Neuronal stem cell (in vitro differentiated cells): Measurements from ENCODE around the gene BCL6. TPM values are rescaled to one million over a fixed set of nuclear protein-coding genes. Genes with fewer than 3 reads are reported as not detected.

Experiments
- DNase-seq: peaks from one replicate; pipeline ENCODE4 v3.0.0-alpha.2; 2013; ENCODE audit warnings: low spot score
- H2AFZ ChIP-seq: one replicate; pipeline ENCODE4 v1.6.1; 2013; ENCODE audit warnings: mild to moderate bottlenecking, low read length, inconsistent platforms
- H2AK5ac ChIP-seq: 2 replicates; pipeline ENCODE4 v1.6.1; 2013; ENCODE audit warnings: low read depth, mild to moderate bottlenecking, inconsistent platforms, low read length, moderate library complexity, mixed read lengths
- H2BK120ac ChIP-seq: 2 replicates; pipeline ENCODE4 v1.6.1; 2013; ENCODE audit warnings: low read depth, mild to moderate bottlenecking, inconsistent platforms, low read length, moderate library complexity, mixed read lengths
- H2BK12ac ChIP-seq: one replicate; pipeline ENCODE4 v1.6.1; 2013; ENCODE audit warnings: low read length, inconsistent platforms
- H2BK15ac ChIP-seq: 2 replicates; pipeline ENCODE4 v1.6.1; 2013; ENCODE audit warnings: mild to moderate bottlenecking, low read length, inconsistent platforms, mixed read lengths
- H2BK5ac ChIP-seq: one replicate; pipeline ENCODE4 v1.6.1; 2013; ENCODE audit warnings: inconsistent platforms, mild to moderate bottlenecking, low read length, moderate library complexity
- H3K14ac ChIP-seq: one replicate; pipeline ENCODE4 v1.6.1; 2013; ENCODE audit warnings: low read length, inconsistent platforms
- H3K18ac ChIP-seq: 2 replicates; pipeline ENCODE4 v1.6.1; 2013; ENCODE audit warnings: low read length, inconsistent platforms
- H3K23ac ChIP-seq: 2 replicates; pipeline ENCODE4 v1.6.1; 2013; ENCODE audit warnings: low read depth, mild to moderate bottlenecking, mixed read lengths, low read length, inconsistent platforms; ENCODE audit not compliant: poor library complexity
- H3K27ac ChIP-seq: replicated peaks from 3 replicates; pipeline ENCODE4 v1.5.1; 2013; ENCODE audit warnings: low read length, inconsistent platforms
- H3K27me3 ChIP-seq, 3 experiments: 2 replicates each; pipeline ENCODE4 v1.6.1; 2013; ENCODE audit warnings: low read length in 3 of 3, mild to moderate bottlenecking in 2 of 3, inconsistent platforms in 1 of 3, low read depth in 1 of 3, mixed read lengths in 1 of 3, moderate library complexity in 1 of 3; ENCODE audit not compliant: control insufficient read depth in 3 of 3, insufficient read depth in 3 of 3
- H3K36me3 ChIP-seq, 2 donors: replicated peaks in 1 of 2; 2 replicates each; pipeline ENCODE4 v1.6.1; 2013; ENCODE audit warnings: low read length in 2 of 2; ENCODE audit not compliant: control insufficient read depth in 2 of 2, insufficient read depth in 2 of 2
- H3K4ac ChIP-seq: 2 replicates; pipeline ENCODE4 v1.6.1; 2013; ENCODE audit warnings: inconsistent platforms, mild to moderate bottlenecking, low read length, moderate library complexity
- H3K4me1 ChIP-seq, 2 donors: 1 replicate in 1 of 2; 2 replicates in 1 of 2; pipeline ENCODE4 v1.6.1; 2013; ENCODE audit warnings: low read length in 2 of 2, low read depth in 1 of 2; ENCODE audit not compliant: control insufficient read depth in 2 of 2, insufficient read depth in 1 of 2
- H3K4me2 ChIP-seq: one replicate; pipeline ENCODE4 v1.6.1; 2013; ENCODE audit warnings: mild to moderate bottlenecking, low read length, inconsistent platforms; ENCODE audit not compliant: insufficient read depth, poor library complexity, severe bottlenecking
- H3K4me3 ChIP-seq, 2 donors: 2 replicates each; pipeline ENCODE4 v1.5.1; 2013; ENCODE audit warnings: low read length in 2 of 2, mild to moderate bottlenecking in 2 of 2, inconsistent platforms in 1 of 2, moderate library complexity in 1 of 2
- H3K79me1 ChIP-seq: one replicate; pipeline ENCODE4 v1.6.1; 2013; ENCODE audit warnings: low read depth, mild to moderate bottlenecking, inconsistent platforms, low read length, moderate library complexity
- H3K9ac ChIP-seq: one replicate; pipeline ENCODE4 v1.6.1; 2013; ENCODE audit warnings: mild to moderate bottlenecking, low read depth, low read length, inconsistent platforms; ENCODE audit not compliant: poor library complexity
- H3K9me3 ChIP-seq, 2 donors: replicated peaks in 1 of 2; 2 replicates each; pipeline versions ENCODE3 to v1.6.1; 2013; ENCODE audit warnings: low read length in 2 of 2, mild to moderate bottlenecking in 2 of 2, inconsistent platforms in 1 of 2, low read depth in 1 of 2, mixed read lengths in 1 of 2, moderate library complexity in 1 of 2; ENCODE audit not compliant: control insufficient read depth in 2 of 2, insufficient read depth in 1 of 2
- H4K8ac ChIP-seq: one replicate; pipeline ENCODE4 v1.6.1; 2013; ENCODE audit warnings: low read depth, mild to moderate bottlenecking, inconsistent platforms, low read length, moderate library complexity
- H4K91ac ChIP-seq: one replicate; pipeline ENCODE4 v1.6.1; 2013; ENCODE audit warnings: low read length, low read depth, mild to moderate bottlenecking, inconsistent platforms; ENCODE audit not compliant: poor library complexity
- WGBS, 2 donors: extraction: QIAGEN DNeasy Blood & Tissue Kit; methylation state at CpG; one replicate each; pipeline ENCODE4 v1.1.7; 2013; ENCODE audit warnings: missing lambda C conversion rate in 2 of 2, mixed read lengths in 1 of 2; ENCODE audit not compliant: insufficient read length in 2 of 2, insufficient replicate concordance in 1 of 2; ENCODE audit errors: extremely low coverage in 2 of 2; 5-methylcytosine and 5-hydroxymethylcytosine counted together
- polyA plus RNA-seq, 2 experiments: library from polyadenylated mRNA; stranded (reverse); fragments of 200-250 nt; gene quantifications; one replicate each; pipeline ENCODE4 v1.2.3, GENCODE V29; 2013

The BCL6 gene
- polyA plus RNA-seq (2013, experiment 1 of 2) = 12.1 TPM
- 12.1 TPM for polyA plus RNA-seq (2013, experiment 2 of 2)

DNA sequence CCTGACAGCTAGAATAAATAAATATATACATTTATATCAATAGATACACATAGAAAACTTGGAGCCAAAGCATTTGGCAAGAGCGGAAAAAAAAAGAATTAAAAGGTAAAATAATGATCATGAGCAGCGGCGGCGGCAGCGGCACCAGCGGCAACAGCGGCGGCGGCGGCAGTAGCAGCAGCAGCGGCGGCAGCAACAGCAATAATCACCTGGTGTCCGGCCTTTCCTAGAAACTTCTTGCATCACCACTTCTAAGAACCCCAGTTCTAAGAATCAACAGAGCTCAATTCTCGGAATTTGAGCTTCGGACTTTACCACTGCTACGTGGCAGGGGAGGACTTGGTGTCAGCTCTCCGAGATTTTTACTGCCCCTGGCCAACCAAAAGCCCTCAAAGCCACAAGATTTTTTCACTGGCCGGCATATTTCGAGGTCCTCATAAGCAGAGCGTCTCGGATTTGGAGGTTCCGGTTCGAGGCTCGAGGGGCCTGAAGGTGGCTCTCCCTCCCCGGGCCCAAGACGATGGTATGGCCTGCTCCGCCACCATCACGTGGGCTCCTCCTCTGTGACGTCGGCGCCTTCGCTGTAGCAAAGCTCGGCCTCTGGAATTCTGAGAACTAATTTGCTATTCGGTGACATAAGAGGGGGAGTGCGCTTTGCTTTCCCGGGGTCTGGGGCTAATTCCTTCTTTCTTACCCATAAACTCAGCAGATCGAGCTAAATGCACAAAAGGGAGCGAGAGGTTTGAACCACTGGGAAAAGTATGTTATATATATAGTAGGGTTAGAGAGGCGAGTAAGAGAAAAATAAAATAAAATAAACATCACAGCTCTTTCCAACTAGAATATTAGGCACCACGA lies at the start of gene BCL6:
Gene BCL6 (minus strand): TSS at position 268 of the 858 bp plus-strand sequence. CDS start 11,775 bp downstream, outside the sequence.
- WGBS, 2 donors = no CpG with 5 or more reads among the region's 40 CpGs
- Histone ChIP-seq H3K36me3 (no peaks in the 10 kb centered on the region), H3K4me3 (peak within 1 kb of the TSS; percentile 85 to 91), H3K9me3 (no peaks in the 10 kb centered on the region), H3K4me2 (peak within 1 kb of the TSS; percentile 92), H4K8ac (no peak within 1 kb of the TSS), H3K79me1 (no peaks in the 10 kb centered on the region), H2AFZ (peak within 1 kb of the TSS; percentile 98), H2BK120ac (no peak within 1 kb of the TSS), H3K23ac (peak within 1 kb of the TSS; percentile 83), H3K14ac (peak within 1 kb of the TSS; percentile 23), H2BK12ac (no peak within 1 kb of the TSS), H2BK5ac (peak within 1 kb of the TSS; percentile 33), H2AK5ac (no peak within 1 kb of the TSS), H3K4me1 (peaks cover 13 to 23% of the 10 kb centered on the region in 2 donors), H3K4ac (no peak within 1 kb of the TSS), H3K18ac (peak within 1 kb of the TSS; percentile 95), H4K91ac (no peak within 1 kb of the TSS), H2BK15ac (peak within 1 kb of the TSS; percentile 89), H3K27ac (peak within 1 kb of the TSS; percentile 66), H3K27me3 (peaks cover 0 to 3% (median 0%) of the 10 kb centered on the region in 3 experiments), H3K9ac (peak within 1 kb of the TSS; percentile 90)
- peak; percentile 99 for DNase-seq

DNA sequence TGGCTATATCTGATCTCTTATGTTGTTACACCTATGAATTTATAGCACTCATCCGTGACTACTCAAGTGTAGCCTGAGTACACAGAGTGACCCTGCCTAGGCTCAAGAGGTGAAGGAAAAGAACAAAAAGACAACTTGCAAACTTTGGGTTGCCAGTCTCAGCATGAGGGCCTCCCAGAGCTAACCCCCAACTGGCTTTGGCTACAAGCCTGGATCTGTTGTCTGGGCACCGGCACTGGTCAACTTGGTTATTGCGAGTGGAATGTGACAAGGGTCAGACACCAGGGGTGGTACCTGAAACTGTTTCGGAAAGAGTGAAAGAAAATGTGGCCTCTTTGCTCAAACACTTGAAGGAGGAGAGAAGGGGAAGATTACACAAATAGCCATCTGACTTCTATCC lies 49.5 kb upstream of the BCL6 start:
- no peaks in the 10 kb centered on the region for H3K9me3 ChIP-seq
- H2BK120ac ChIP-seq = no peak overlapping the region
- H3K14ac ChIP-seq = no peak overlapping the region
- peaks cover 0 to 1% of the 10 kb centered on the region in 2 donors for H3K4me1 ChIP-seq
- H2AK5ac ChIP-seq = no peak overlapping the region
- H3K18ac ChIP-seq = no peak overlapping the region
- no peak overlapping the region for H2BK12ac ChIP-seq
- WGBS, 2 donors = no CpG with 5 or more reads among the region's 4 CpGs
- peaks cover 0 to 4% (median 0%) of the 10 kb centered on the region in 3 experiments for H3K27me3 ChIP-seq
- H3K9ac ChIP-seq = no peak overlapping the region
- H3K79me1 ChIP-seq = no peaks in the 10 kb centered on the region
- no peak overlapping the region for H4K8ac ChIP-seq
- H3K4me3 ChIP-seq = no peak overlapping the region
- no peak overlapping the region for H3K4me2 ChIP-seq
- H2BK15ac ChIP-seq = no peak overlapping the region
- no peaks in the 10 kb centered on the region for H3K36me3 ChIP-seq
- H3K27ac ChIP-seq = no peak overlapping the region
- H3K4ac ChIP-seq = no peak overlapping the region
- H4K91ac ChIP-seq = no peak overlapping the region
- no peak overlapping the region for H3K23ac ChIP-seq
- DNase-seq = no peak
- H2AFZ ChIP-seq = no peak overlapping the region
- no peak overlapping the region for H2BK5ac ChIP-seq

DNA sequence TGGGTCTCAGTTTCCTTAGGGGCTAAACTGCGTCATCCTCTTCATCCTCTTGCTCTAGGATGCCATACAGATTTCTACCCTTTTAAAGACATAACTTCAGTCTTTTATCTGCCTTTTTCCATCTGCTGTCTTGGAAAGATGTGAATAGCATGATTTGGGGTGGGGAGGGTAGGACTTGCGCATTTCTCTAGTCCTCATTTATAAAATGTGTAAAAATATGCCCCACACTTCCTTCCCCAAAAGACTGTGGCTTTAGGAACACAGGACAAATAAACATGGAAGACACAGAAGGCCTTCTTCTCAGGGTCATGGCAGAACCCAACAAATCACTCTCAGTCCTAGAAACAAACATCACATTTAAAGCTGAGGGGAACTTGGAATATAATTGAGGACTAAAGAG lies 48.4 kb upstream of the BCL6 start:
- Histone ChIP-seq H3K4me1 (peaks cover 0 to 1% of the 10 kb centered on the region in 2 donors), H3K4me2 (no peak overlapping the region), H2BK15ac (no peak overlapping the region), H3K36me3 (no peaks in the 10 kb centered on the region), H2BK5ac (no peak overlapping the region), H4K8ac (no peak overlapping the region), H2BK12ac (no peak overlapping the region), H3K4ac (no peak overlapping the region), H3K27me3 (peaks cover 0 to 4% (median 0%) of the 10 kb centered on the region in 3 experiments), H3K27ac (no peak overlapping the region), H3K14ac (no peak overlapping the region), H2AK5ac (no peak overlapping the region), H3K9me3 (no peaks in the 10 kb centered on the region), H3K9ac (no peak overlapping the region), H3K23ac (no peak overlapping the region), H3K4me3 (no peak overlapping the region), H3K18ac (no peak overlapping the region), H2AFZ (no peak overlapping the region), H3K79me1 (no peaks in the 10 kb centered on the region), H2BK120ac (no peak overlapping the region), H4K91ac (no peak overlapping the region)
- WGBS, 2 donors = no CpG with 5 or more reads among the region's 2 CpGs
- no peak for DNase-seq

DNA sequence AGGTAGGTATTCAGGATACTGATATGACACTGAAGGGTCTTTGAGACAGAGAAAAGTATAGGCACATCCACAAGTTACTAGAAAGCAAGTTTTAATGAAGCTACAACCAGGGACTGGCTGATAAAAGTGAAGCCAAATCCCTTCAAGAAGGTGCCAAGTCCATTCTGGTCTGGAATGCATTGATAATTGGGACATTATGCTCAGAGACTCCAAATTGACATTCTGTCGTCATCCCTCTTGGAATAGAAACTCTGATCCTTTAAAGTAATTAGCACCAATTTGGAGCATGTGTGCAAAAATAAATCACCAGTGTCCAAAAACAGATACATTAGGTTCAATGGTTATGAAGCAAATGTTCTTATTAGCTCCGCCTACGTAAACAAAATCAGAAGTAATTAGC lies 47.3 kb upstream of the BCL6 start:
- no peak overlapping the region for H3K4me2 ChIP-seq
- no peak overlapping the region for H3K18ac ChIP-seq
- H4K8ac ChIP-seq = no peak overlapping the region
- H3K27me3 ChIP-seq = peaks cover 0 to 4% (median 0%) of the 10 kb centered on the region in 3 experiments
- H3K23ac ChIP-seq = no peak overlapping the region
- peaks cover 0 to 1% of the 10 kb centered on the region in 2 donors for H3K4me1 ChIP-seq
- H3K36me3 ChIP-seq = no peaks in the 10 kb centered on the region
- H2AK5ac ChIP-seq = no peak overlapping the region
- no peaks in the 10 kb centered on the region for H3K9me3 ChIP-seq
- H3K4me3 ChIP-seq = no peak overlapping the region
- no peak for DNase-seq
- no peak overlapping the region for H3K4ac ChIP-seq
- no peak overlapping the region for H2BK12ac ChIP-seq
- no peak overlapping the region for H2BK15ac ChIP-seq
- no peak overlapping the region for H2BK120ac ChIP-seq
- no peak overlapping the region for H4K91ac ChIP-seq
- H3K79me1 ChIP-seq = no peaks in the 10 kb centered on the region
- no peak overlapping the region for H3K27ac ChIP-seq
- H3K14ac ChIP-seq = no peak overlapping the region
- no peak overlapping the region for H3K9ac ChIP-seq
- H2AFZ ChIP-seq = no peak overlapping the region
- WGBS, 2 donors = no CpG with 5 or more reads among the region's 3 CpGs
- H2BK5ac ChIP-seq = no peak overlapping the region
